Liver (tissue), 9 donors: ENCODE measurements around the gene QSOX1. TPM values are rescaled to one million over a fixed set of nuclear protein-coding genes. Genes with fewer than 3 reads are reported as not detected.

ENCODE experiments used
- DNase-seq: peaks from one replicate; pipeline ENCODE4 v3.0.0-alpha.2; 2017; ENCODE audit warnings: low spot score
- H3K27ac ChIP-seq, 2 donors: one replicate each; pipeline ENCODE4 v1.7.0; 2013; ENCODE audit warnings: inconsistent platforms in 2 of 2, low read length in 2 of 2, control low read depth in 1 of 2, low read depth in 1 of 2, mild to moderate bottlenecking in 1 of 2
- H3K27me3 ChIP-seq, 4 donors: one replicate each; pipeline versions ENCODE4 v1.6.1 to v1.7.0; 2013; ENCODE audit warnings: low read length in 3 of 4, inconsistent platforms in 1 of 4, mild to moderate bottlenecking in 1 of 4, moderate library complexity in 1 of 4; ENCODE audit not compliant: control insufficient read depth in 4 of 4, insufficient read depth in 4 of 4
- H3K36me3 ChIP-seq, 4 donors: one replicate each; pipeline versions ENCODE4 v1.6.1 to v1.7.0; 2013; ENCODE audit warnings: low read length in 3 of 4, mild to moderate bottlenecking in 3 of 4, low read depth in 1 of 4, moderate library complexity in 1 of 4; ENCODE audit not compliant: control insufficient read depth in 4 of 4, insufficient read depth in 3 of 4
- H3K4me1 ChIP-seq, 4 donors: one replicate each; pipeline versions ENCODE4 v1.6.1 to v1.7.0; 2013; ENCODE audit warnings: low read length in 3 of 4, mild to moderate bottlenecking in 3 of 4, moderate library complexity in 1 of 4; ENCODE audit not compliant: control insufficient read depth in 4 of 4, insufficient read depth in 4 of 4
- H3K4me3 ChIP-seq, 3 donors: one replicate each; pipeline versions ENCODE4 v1.6.1 to v1.7.0; 2013; ENCODE audit warnings: low read length in 3 of 3, control low read depth in 1 of 3, low read depth in 1 of 3, mild to moderate bottlenecking in 1 of 3
- H3K9ac ChIP-seq, 2 donors: one replicate each; pipeline ENCODE4 v1.7.0; 2013; ENCODE audit warnings: low read length in 2 of 2, mild to moderate bottlenecking in 2 of 2, moderate library complexity in 2 of 2, control low read depth in 1 of 2, low read depth in 1 of 2
- H3K9me3 ChIP-seq, 4 donors: one replicate each; pipeline versions ENCODE4 v1.6.1 to v1.7.0; 2013; ENCODE audit warnings: low read length in 3 of 4; ENCODE audit not compliant: control insufficient read depth in 4 of 4
- EGR1 ChIP-seq, 2 donors: IDR thresholded peaks; 2 replicates each; pipeline ENCODE4 v1.6.1; 2016 to 2018; ENCODE audit warnings: antibody characterized with exemption in 2 of 2, low read depth in 2 of 2
- GABPA ChIP-seq, 2 donors: IDR thresholded peaks in 1 of 2; conservative IDR thresholded peaks in 1 of 2; 2 replicates each; pipeline ENCODE4 v1.6.1; 2016; ENCODE audit warnings: antibody characterized with exemption in 2 of 2, mild to moderate bottlenecking in 1 of 2, moderate library complexity in 1 of 2
- HNF4G ChIP-seq: IDR thresholded peaks from 2 replicates; pipeline ENCODE4 v1.6.1; 2016; ENCODE audit warnings: antibody characterized with exemption
- NR2F2 ChIP-seq: IDR thresholded peaks from 2 replicates; pipeline ENCODE4 v1.6.1; 2016; ENCODE audit warnings: antibody characterized with exemption
- RAD21 ChIP-seq, 2 donors: IDR thresholded peaks; 2 replicates each; pipeline ENCODE4 v1.6.1; 2016; ENCODE audit warnings: antibody characterized with exemption in 2 of 2, mild to moderate bottlenecking in 2 of 2
- RXRA ChIP-seq, 2 donors: IDR thresholded peaks; 2 replicates each; pipeline ENCODE4 v1.6.1; 2017 to 2018; ENCODE audit warnings: antibody characterized with exemption in 2 of 2, mild to moderate bottlenecking in 1 of 2
- TAF1 ChIP-seq: conservative IDR thresholded peaks from 2 replicates; pipeline ENCODE4 v1.6.1; 2016; ENCODE audit warnings: antibody characterized with exemption, mild to moderate bottlenecking
- YY1 ChIP-seq: IDR thresholded peaks from 2 replicates; pipeline ENCODE4 v1.6.1; 2016; ENCODE audit warnings: antibody characterized with exemption, mild to moderate bottlenecking
- WGBS: extraction: QIAGEN DNeasy Blood & Tissue Kit; methylation state at CpG from one replicate; pipeline ENCODE4 v1.1.7; 2013; 5-methylcytosine and 5-hydroxymethylcytosine counted together
- polyA plus RNA-seq, 2 donors: library from polyadenylated mRNA; stranded (reverse) in 1 of 2; unstranded in 1 of 2; fragments of 200-250 nt in 1 of 2; fragments of >200 nt in 1 of 2; fragmentation: Nextera tagmentation in 1 of 2; extraction: Ambion mirVana in 1 of 2; gene quantifications; one replicate each; pipeline versions ENCODE4 v1.2.1 to v1.2.3, GENCODE V29; 2013 to 2015
- total RNA-seq, 2 donors: library from RNA; depleted of rRNA; stranded (reverse); fragments of >200 nt; gene quantifications; one replicate each; pipeline ENCODE4 v1.2.3, GENCODE V29; 2014
- TF ChIP-seq, protein P1 (sequence below): fragments of 150-350 bp; IDR thresholded peaks from 2 replicates; pipeline ENCODE4 v1.5.1; 2017; ENCODE audit warnings: improper control_type of control experiment, low read depth, low read length; ENCODE audit not compliant: missing input control
- TF ChIP-seq, protein P2 (sequence below): IDR thresholded peaks from 2 replicates; pipeline ENCODE4 v1.6.1; 2016; ENCODE audit warnings: antibody characterized with exemption, mild to moderate bottlenecking
- TF ChIP-seq, protein P3 (sequence below): IDR thresholded peaks from 2 replicates; pipeline ENCODE4 v1.6.1; 2016; ENCODE audit warnings: antibody characterized with exemption
- TF ChIP-seq, protein P4 (sequence below): IDR thresholded peaks from 2 replicates; pipeline ENCODE4 v1.6.1; 2016; ENCODE audit warnings: antibody characterized with exemption
- donor health status: healthy.
- donor health status: healthy.
- donor health status: healthy.
- donor health status: healthy.
- donor health status: healthy.

The QSOX1 gene
- total and polyA plus RNA-seq, 4 donors = 14.3 to 49.2 (median 38.1) TPM

DNA sequence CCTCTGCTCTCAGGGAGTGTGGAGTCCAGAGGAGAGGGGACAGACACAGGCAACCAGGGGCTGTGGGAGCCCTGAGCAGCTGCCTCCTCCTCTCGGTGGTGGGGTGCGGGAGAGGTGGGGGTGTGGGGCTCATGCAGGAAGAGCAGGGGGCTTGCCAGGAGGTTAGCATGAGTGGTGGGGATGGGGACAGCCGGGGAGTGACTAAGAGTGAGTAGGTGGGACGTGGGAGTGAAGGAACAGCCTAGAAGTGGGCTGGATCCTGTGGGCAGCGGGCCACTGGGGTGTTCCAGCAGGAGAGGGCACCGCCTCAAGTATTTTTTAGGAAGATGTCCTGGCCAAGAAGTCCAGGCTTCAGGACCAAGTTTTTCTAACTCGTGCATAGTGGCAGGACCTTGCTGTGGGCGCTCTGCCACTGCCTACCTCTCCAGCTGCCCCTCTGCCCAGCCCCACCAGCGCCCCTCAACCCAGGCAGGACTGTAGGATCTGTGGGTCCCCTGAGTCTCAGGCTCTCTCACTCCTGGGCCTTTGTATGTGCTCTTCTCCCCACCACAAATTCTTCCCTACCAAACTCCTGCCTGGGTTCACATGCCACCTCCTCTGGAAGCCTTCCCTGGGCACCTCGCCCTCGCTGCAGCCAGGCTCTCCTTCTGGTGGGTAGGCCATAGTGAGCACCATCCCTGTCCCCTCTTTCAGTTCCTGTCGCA, 56.6 kb downstream of the QSOX1 start:
- Histone ChIP-seq H3K9ac (no peak overlapping the region), H3K4me3 (no peak overlapping the region), H3K36me3 (no peaks in the 10 kb centered on the region), H3K27ac (no peak overlapping the region), H3K27me3 (no peaks in the 10 kb centered on the region), H3K4me1 (no peaks in the 10 kb centered on the region), H3K9me3 (no peaks in the 10 kb centered on the region)
- TF ChIP-seq NR2F2 (no peak), GABPA (IDR thresholded peaks at IDR 0.05 in 1 of 2, conservative IDR thresholded peaks at IDR 0.05 in 1 of 2) (no peak)
- TF ChIP-seq, protein P1, sequence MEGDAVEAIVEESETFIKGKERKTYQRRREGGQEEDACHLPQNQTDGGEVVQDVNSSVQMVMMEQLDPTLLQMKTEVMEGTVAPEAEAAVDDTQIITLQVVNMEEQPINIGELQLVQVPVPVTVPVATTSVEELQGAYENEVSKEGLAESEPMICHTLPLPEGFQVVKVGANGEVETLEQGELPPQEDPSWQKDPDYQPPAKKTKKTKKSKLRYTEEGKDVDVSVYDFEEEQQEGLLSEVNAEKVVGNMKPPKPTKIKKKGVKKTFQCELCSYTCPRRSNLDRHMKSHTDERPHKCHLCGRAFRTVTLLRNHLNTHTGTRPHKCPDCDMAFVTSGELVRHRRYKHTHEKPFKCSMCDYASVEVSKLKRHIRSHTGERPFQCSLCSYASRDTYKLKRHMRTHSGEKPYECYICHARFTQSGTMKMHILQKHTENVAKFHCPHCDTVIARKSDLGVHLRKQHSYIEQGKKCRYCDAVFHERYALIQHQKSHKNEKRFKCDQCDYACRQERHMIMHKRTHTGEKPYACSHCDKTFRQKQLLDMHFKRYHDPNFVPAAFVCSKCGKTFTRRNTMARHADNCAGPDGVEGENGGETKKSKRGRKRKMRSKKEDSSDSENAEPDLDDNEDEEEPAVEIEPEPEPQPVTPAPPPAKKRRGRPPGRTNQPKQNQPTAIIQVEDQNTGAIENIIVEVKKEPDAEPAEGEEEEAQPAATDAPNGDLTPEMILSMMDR = no peak
- DNase-seq = no peak
- WGBS = 90% methylated on average over 12 of the region's 12 CpGs

DNA sequence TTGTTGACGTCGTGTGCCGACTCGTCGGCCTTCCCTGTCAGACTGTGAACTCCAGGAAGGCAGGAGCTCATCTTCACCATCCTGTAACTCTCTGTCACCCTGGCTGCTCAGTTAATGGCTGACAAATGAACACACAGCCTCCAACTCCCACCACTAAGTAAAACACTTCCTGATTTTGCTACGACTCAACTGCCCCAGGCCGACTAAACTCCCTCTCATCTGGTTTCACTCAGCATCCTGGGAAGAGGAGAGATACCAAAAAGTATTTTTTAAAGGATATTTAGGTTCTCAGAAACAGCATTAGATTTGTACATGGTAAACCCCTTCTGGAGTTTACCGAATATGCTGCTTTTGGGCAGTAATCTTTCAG, 57.2 kb downstream of the QSOX1 start:
- no peak for DNase-seq
- TF ChIP-seq, protein P2, sequence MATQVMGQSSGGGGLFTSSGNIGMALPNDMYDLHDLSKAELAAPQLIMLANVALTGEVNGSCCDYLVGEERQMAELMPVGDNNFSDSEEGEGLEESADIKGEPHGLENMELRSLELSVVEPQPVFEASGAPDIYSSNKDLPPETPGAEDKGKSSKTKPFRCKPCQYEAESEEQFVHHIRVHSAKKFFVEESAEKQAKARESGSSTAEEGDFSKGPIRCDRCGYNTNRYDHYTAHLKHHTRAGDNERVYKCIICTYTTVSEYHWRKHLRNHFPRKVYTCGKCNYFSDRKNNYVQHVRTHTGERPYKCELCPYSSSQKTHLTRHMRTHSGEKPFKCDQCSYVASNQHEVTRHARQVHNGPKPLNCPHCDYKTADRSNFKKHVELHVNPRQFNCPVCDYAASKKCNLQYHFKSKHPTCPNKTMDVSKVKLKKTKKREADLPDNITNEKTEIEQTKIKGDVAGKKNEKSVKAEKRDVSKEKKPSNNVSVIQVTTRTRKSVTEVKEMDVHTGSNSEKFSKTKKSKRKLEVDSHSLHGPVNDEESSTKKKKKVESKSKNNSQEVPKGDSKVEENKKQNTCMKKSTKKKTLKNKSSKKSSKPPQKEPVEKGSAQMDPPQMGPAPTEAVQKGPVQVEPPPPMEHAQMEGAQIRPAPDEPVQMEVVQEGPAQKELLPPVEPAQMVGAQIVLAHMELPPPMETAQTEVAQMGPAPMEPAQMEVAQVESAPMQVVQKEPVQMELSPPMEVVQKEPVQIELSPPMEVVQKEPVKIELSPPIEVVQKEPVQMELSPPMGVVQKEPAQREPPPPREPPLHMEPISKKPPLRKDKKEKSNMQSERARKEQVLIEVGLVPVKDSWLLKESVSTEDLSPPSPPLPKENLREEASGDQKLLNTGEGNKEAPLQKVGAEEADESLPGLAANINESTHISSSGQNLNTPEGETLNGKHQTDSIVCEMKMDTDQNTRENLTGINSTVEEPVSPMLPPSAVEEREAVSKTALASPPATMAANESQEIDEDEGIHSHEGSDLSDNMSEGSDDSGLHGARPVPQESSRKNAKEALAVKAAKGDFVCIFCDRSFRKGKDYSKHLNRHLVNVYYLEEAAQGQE = no peak
- TF ChIP-seq NR2F2 (no peak), YY1 (no peak)
- WGBS = 71% methylated on average over 8 of the region's 8 CpGs
- Histone ChIP-seq H3K27me3 (no peaks in the 10 kb centered on the region), H3K9me3 (no peaks in the 10 kb centered on the region), H3K36me3 (no peaks in the 10 kb centered on the region), H3K4me1 (no peaks in the 10 kb centered on the region), H3K9ac (no peak overlapping the region), H3K27ac (no peak overlapping the region), H3K4me3 (no peak overlapping the region)

DNA sequence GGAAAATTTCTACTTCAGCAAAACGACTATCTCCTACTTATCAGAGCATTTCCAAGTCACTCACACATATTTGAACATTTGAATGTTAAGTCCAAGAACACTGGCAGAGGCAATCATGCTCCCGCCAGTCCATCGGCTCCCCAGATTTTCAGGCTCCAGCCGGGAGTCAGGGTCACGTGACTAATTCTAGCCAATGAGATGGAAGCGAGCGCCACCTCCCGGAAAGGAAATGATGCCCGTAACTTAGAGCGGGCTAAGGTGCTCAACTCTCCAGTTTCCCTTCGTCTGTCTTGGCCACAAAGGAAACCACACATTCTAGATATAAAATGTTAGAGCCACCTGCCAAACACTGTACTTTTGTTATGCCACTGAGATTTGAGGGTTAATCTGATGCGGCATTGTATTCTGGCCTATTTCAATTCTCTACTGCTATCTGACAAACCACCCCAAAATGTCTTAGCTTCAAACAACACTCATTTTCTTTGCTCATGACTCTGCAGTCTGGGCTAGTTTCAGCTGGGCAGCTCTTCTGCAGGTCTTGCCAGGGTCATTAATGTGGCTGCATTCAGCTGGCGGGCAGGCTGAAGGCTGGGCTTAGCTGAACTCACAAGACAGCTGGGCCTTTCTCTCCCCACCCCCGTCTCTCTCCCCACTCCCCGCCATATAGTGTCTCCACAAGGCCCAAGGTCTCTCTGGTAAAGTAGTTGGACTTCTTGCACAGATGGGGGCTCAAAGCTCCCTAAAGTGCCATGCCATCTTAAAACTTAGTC, 58.9 kb downstream of the QSOX1 start:
- no peaks in the 10 kb centered on the region for H3K27me3 ChIP-seq
- H3K4me1 ChIP-seq = no peaks in the 10 kb centered on the region
- no peak overlapping the region for H3K9ac ChIP-seq
- H3K27ac ChIP-seq = no peak overlapping the region
- H3K36me3 ChIP-seq = no peaks in the 10 kb centered on the region
- H3K4me3 ChIP-seq = no peak overlapping the region
- 82% methylated on average over 15 of the region's 15 CpGs for WGBS
- H3K9me3 ChIP-seq = no peaks in the 10 kb centered on the region
- no peak for DNase-seq
- TF ChIP-seq, protein P3, sequence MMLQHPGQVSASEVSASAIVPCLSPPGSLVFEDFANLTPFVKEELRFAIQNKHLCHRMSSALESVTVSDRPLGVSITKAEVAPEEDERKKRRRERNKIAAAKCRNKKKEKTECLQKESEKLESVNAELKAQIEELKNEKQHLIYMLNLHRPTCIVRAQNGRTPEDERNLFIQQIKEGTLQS = no peak
- TF ChIP-seq HNF4G = no peak
- TF ChIP-seq, protein P4, sequence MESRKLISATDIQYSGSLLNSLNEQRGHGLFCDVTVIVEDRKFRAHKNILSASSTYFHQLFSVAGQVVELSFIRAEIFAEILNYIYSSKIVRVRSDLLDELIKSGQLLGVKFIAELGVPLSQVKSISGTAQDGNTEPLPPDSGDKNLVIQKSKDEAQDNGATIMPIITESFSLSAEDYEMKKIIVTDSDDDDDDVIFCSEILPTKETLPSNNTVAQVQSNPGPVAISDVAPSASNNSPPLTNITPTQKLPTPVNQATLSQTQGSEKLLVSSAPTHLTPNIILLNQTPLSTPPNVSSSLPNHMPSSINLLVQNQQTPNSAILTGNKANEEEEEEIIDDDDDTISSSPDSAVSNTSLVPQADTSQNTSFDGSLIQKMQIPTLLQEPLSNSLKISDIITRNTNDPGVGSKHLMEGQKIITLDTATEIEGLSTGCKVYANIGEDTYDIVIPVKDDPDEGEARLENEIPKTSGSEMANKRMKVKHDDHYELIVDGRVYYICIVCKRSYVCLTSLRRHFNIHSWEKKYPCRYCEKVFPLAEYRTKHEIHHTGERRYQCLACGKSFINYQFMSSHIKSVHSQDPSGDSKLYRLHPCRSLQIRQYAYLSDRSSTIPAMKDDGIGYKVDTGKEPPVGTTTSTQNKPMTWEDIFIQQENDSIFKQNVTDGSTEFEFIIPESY = no peak
- TF ChIP-seq GABPA (IDR thresholded peaks at IDR 0.05 in 1 of 2, conservative IDR thresholded peaks at IDR 0.05 in 1 of 2) = no peak
- TF ChIP-seq NR2F2 = no peak
- TF ChIP-seq, protein P2 = no peak
- no peak for TF ChIP-seq RXRA (IDR thresholded peaks at IDR 0.05)
- no peak for TF ChIP-seq RAD21 (IDR thresholded peaks at IDR 0.05)
- no peak for TF ChIP-seq EGR1 (IDR thresholded peaks at IDR 0.05; ENCODE audit: low read depth in 2 of 2)
- no peak for TF ChIP-seq YY1
- no peak for TF ChIP-seq TAF1
